SK-N-SH treated with all-trans-retinoic acid at 6 μM for 48 hours (cell line): ENCODE data around the gene B3GNT3.
A peak's percentile ranks its signal among the peaks of the same experiment; 100 is the strongest.

Source experiments
- ATAC-seq: fragments of 200-7000 bp; cut with Tn5 transposase; 3 replicates; pipeline ENCODE4 v1.9.1; 2020; ENCODE audit warnings: mild to moderate bottlenecking, moderate library complexity
- ARNTL ChIP-seq: fragments of 450-650 bp; formaldehyde crosslinking; IDR thresholded peaks from 2 replicates; pipeline ENCODE4 v1.5.0; 2020; ENCODE audit warnings: low read depth, mild to moderate bottlenecking, moderate library complexity, borderline replicate concordance
- BACH2 ChIP-seq: fragments of 250-450 bp; sonication (Bioruptor Pico); IDR thresholded peaks from 2 replicates; pipeline ENCODE4 v1.9.0; 2021; ENCODE audit warnings: mild to moderate bottlenecking, borderline replicate concordance
- CSDC2 ChIP-seq: fragments of 250-450 bp; sonication (Bioruptor Pico); IDR thresholded peaks from 2 replicates; pipeline ENCODE4 v1.5.0; 2020; ENCODE audit warnings: mild to moderate bottlenecking, moderate library complexity
- ESRRG ChIP-seq: fragments of 250-450 bp; sonication (Bioruptor Pico); IDR thresholded peaks from 2 replicates; pipeline ENCODE4 v1.6.1; 2021; ENCODE audit warnings: mild to moderate bottlenecking
- GLIS3 ChIP-seq: fragments of 250-450 bp; sonication (Bioruptor Pico); IDR thresholded peaks from 2 replicates; pipeline ENCODE4 v1.5.0; 2020; ENCODE audit warnings: mild to moderate bottlenecking, moderate library complexity
- ISL1 ChIP-seq: fragments of 250-450 bp; sonication (Bioruptor Pico); IDR thresholded peaks from 2 replicates; pipeline ENCODE4 v2.1.2; 2022; ENCODE audit warnings: mild to moderate bottlenecking, moderate library complexity
- POU6F1 ChIP-seq: fragments of 250-450 bp; sonication (Bioruptor Pico); IDR thresholded peaks from 2 replicates; pipeline ENCODE4 v1.8.0; 2021; ENCODE audit warnings: low read depth, mild to moderate bottlenecking, moderate library complexity, borderline replicate concordance
- PPARA ChIP-seq: fragments of 250-450 bp; sonication (Bioruptor Pico); IDR thresholded peaks from 2 replicates; pipeline ENCODE4 v1.5.0; 2020; ENCODE audit warnings: mild to moderate bottlenecking, borderline replicate concordance
- RARB ChIP-seq: fragments of 250-450 bp; sonication (Bioruptor Pico); IDR thresholded peaks from 2 replicates; pipeline ENCODE4 v1.8.0; 2021; ENCODE audit warnings: mild to moderate bottlenecking, moderate library complexity
- SNAI2 ChIP-seq: fragments of 250-450 bp; sonication (Bioruptor Pico); IDR thresholded peaks from 2 replicates; pipeline ENCODE4 v1.5.0; 2020; ENCODE audit warnings: mild to moderate bottlenecking, moderate library complexity
- TCF4 ChIP-seq: fragments of 250-450 bp; sonication (Bioruptor Pico); IDR thresholded peaks from 2 replicates; pipeline ENCODE4 v1.8.0; 2021; ENCODE audit warnings: mild to moderate bottlenecking, moderate library complexity, borderline replicate concordance
- ZC3H10 ChIP-seq: fragments of 250-450 bp; sonication (Bioruptor Pico); IDR thresholded peaks from 2 replicates; pipeline ENCODE4 v1.5.1; 2021; ENCODE audit warnings: mild to moderate bottlenecking, moderate library complexity
- ZFP3 ChIP-seq: fragments of 250-450 bp; sonication (Bioruptor Pico); IDR thresholded peaks from 2 replicates; pipeline ENCODE4 v1.5.0; 2020; ENCODE audit warnings: mild to moderate bottlenecking, moderate library complexity
- ZFP30 ChIP-seq: fragments of 450-650 bp; formaldehyde crosslinking; IDR thresholded peaks from 2 replicates; pipeline ENCODE4 v1.5.0; 2022; ENCODE audit warnings: mild to moderate bottlenecking, moderate library complexity
- ZNF565 ChIP-seq: fragments of 450-650 bp; formaldehyde crosslinking; conservative IDR thresholded peaks from 2 replicates; pipeline ENCODE4 v1.5.0; 2020; ENCODE audit warnings: low read depth, mild to moderate bottlenecking, moderate library complexity
- ZNF70 ChIP-seq: fragments of 450-650 bp; formaldehyde crosslinking; IDR thresholded peaks from 2 replicates; pipeline ENCODE4 v1.5.0; 2020; ENCODE audit warnings: mild to moderate bottlenecking, moderate library complexity
- ZNF8 ChIP-seq: fragments of 450-650 bp; formaldehyde crosslinking; IDR thresholded peaks from 2 replicates; pipeline ENCODE4 v1.5.0; 2020; ENCODE audit warnings: mild to moderate bottlenecking, moderate library complexity
- TF ChIP-seq, protein P1 (sequence below): fragments of 250-450 bp; sonication (Bioruptor Pico); IDR thresholded peaks from 2 replicates; pipeline ENCODE4 v1.5.1; 2020; ENCODE audit warnings: low read depth, mild to moderate bottlenecking, moderate library complexity
- TF ChIP-seq, protein P2 (sequence below): fragments of 250-450 bp; sonication (Bioruptor Pico); IDR thresholded peaks from 2 replicates; pipeline ENCODE4 v1.5.0; 2020; ENCODE audit warnings: mild to moderate bottlenecking, moderate library complexity
- TF ChIP-seq, protein P3 (sequence below): fragments of 250-450 bp; sonication (Bioruptor Pico); IDR thresholded peaks from 2 replicates; pipeline ENCODE4 v1.8.0; 2020; ENCODE audit warnings: mild to moderate bottlenecking, moderate library complexity, borderline replicate concordance

B3GNT3 gene

GRCh38 chr19:17751103-17751911 is 43.6 kb upstream of the B3GNT3 start, which contains the start of gene FCHO1 (continued):
- TF ChIP-seq, protein P1, sequence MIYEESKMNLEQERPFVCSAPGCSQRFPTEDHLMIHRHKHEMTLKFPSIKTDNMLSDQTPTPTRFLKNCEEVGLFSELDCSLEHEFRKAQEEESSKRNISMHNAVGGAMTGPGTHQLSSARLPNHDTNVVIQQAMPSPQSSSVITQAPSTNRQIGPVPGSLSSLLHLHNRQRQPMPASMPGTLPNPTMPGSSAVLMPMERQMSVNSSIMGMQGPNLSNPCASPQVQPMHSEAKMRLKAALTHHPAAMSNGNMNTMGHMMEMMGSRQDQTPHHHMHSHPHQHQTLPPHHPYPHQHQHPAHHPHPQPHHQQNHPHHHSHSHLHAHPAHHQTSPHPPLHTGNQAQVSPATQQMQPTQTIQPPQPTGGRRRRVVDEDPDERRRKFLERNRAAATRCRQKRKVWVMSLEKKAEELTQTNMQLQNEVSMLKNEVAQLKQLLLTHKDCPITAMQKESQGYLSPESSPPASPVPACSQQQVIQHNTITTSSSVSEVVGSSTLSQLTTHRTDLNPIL, result no peak
- TF ChIP-seq ZC3H10 (CRISPR knock-in tag) (no peak), GLIS3 (CRISPR knock-in tag) (no peak), PPARA (no peak), POU6F1 (no peak), ZFP3 (CRISPR knock-in tag) (no peak), ESRRG (CRISPR knock-in tag) (no peak), BACH2 (no peak), ZNF70 (CRISPR knock-in tag) (no peak)

DNA sequence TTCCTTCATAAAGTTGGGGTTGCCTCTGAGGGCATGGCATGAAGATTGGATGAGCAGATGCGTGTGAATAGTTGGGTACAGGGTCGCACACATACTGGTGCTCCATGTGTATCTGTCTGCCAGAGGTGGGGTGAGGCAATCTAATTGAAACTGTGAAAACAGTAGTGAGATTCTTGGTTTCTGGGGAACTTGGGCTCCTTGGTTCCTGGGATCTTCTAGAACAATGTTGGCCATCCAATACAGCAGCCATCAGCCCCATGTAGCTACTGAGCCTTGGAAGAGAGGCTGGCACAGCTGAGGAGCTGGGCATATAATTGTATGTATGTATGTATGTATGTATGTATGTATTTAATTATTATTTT is 43.0 kb upstream of the B3GNT3 start:
- no peak for ATAC-seq
- TF ChIP-seq ISL1 (CRISPR knock-in tag), result no peak
- TF ChIP-seq BACH2, result no peak

- TF ChIP-seq ZC3H10 (CRISPR knock-in tag) (no peak), ZFP3 (CRISPR knock-in tag) (peak; percentile 97)
- TF ChIP-seq, protein P2, sequence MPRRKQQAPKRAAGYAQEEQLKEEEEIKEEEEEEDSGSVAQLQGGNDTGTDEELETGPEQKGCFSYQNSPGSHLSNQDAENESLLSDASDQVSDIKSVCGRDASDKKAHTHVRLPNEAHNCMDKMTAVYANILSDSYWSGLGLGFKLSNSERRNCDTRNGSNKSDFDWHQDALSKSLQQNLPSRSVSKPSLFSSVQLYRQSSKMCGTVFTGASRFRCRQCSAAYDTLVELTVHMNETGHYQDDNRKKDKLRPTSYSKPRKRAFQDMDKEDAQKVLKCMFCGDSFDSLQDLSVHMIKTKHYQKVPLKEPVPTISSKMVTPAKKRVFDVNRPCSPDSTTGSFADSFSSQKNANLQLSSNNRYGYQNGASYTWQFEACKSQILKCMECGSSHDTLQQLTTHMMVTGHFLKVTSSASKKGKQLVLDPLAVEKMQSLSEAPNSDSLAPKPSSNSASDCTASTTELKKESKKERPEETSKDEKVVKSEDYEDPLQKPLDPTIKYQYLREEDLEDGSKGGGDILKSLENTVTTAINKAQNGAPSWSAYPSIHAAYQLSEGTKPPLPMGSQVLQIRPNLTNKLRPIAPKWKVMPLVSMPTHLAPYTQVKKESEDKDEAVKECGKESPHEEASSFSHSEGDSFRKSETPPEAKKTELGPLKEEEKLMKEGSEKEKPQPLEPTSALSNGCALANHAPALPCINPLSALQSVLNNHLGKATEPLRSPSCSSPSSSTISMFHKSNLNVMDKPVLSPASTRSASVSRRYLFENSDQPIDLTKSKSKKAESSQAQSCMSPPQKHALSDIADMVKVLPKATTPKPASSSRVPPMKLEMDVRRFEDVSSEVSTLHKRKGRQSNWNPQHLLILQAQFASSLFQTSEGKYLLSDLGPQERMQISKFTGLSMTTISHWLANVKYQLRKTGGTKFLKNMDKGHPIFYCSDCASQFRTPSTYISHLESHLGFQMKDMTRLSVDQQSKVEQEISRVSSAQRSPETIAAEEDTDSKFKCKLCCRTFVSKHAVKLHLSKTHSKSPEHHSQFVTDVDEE (CRISPR knock-in tag), result no peak
- no peak for ATAC-seq
Observed at GRCh38 chr19:17752865-17753639, 41.9 kb upstream of the B3GNT3 start.

DNA sequence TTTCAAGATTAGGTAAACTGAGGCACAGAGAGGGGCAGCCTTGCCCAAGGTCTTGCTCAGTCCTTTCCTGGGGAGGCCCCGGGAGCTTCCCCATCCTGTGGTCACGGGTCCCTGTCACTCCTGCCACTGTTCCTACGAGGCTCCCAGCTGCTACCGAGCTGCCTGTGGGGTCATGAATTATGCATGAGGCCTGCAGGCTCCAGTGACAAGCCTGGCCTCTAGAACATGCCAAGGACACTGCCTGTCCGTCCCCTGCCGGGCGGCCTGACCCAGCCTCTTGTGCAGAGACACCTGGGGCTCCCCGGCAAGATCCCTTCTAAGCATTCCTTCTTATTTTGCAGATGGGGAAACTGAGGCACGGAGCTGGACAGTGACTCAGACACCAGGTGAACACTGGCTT is 41.0 kb upstream of the B3GNT3 start:
- TF ChIP-seq ZC3H10 (CRISPR knock-in tag), result no peak
- TF ChIP-seq ARNTL, result no peak
- TF ChIP-seq ISL1 (CRISPR knock-in tag), result no peak
- no peak for TF ChIP-seq ZFP30 (CRISPR knock-in tag)
- TF ChIP-seq ZNF565, result no peak
- no peak for TF ChIP-seq POU6F1
- TF ChIP-seq GLIS3 (CRISPR knock-in tag), result no peak
- TF ChIP-seq ZNF8 (CRISPR knock-in tag), result no peak
- TF ChIP-seq, protein P1, result no peak
- TF ChIP-seq, protein P3, sequence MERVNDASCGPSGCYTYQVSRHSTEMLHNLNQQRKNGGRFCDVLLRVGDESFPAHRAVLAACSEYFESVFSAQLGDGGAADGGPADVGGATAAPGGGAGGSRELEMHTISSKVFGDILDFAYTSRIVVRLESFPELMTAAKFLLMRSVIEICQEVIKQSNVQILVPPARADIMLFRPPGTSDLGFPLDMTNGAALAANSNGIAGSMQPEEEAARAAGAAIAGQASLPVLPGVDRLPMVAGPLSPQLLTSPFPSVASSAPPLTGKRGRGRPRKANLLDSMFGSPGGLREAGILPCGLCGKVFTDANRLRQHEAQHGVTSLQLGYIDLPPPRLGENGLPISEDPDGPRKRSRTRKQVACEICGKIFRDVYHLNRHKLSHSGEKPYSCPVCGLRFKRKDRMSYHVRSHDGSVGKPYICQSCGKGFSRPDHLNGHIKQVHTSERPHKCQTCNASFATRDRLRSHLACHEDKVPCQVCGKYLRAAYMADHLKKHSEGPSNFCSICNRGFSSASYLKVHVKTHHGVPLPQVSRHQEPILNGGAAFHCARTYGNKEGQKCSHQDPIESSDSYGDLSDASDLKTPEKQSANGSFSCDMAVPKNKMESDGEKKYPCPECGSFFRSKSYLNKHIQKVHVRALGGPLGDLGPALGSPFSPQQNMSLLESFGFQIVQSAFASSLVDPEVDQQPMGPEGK, result no peak
- no peak for TF ChIP-seq RARB (CRISPR knock-in tag)
- no peak for TF ChIP-seq SNAI2 (CRISPR knock-in tag)
- no peak for TF ChIP-seq BACH2
- no peak for TF ChIP-seq CSDC2
- no peak for TF ChIP-seq TCF4
- TF ChIP-seq, all 23 proteins: peak for 0
- ATAC-seq, result no peak
